T1000 (cell line): ENCODE results near the gene KY.

Experiments
- DNase-seq: peaks from one replicate; lab custom pipeline; 2025; ENCODE audit warnings: mixed read lengths; lab: John Stamatoyannopoulos, UW

Gene KY

GRCh38 chr3:134644731-134645514 is 5.9 kb downstream of the KY start:
- DNase-seq = no peak

GRCh38 chr3:134643150-134643675 is 7.6 kb downstream of the KY start:
- no peak for DNase-seq

- no peak for DNase-seq
Observed at GRCh38 chr3:134642445-134643149, 8.2 kb downstream of the KY start.

- no peak for DNase-seq
Observed at GRCh38 chr3:134641671-134642300, 9.0 kb downstream of the KY start.

- DNase-seq = no peak
Observed at GRCh38 chr3:134640872-134641470, 9.9 kb downstream of the KY start.

- DNase-seq = no peak
Observed at GRCh38 chr3:134640378-134640777, 10.4 kb downstream of the KY start.

GRCh38 chr3:134638385-134639030 is 12.3 kb downstream of the KY start:
- DNase-seq = no peak

GRCh38 chr3:134636406-134636805 is 14.4 kb downstream of the KY start:
- DNase-seq = no peak

- peak; percentile 13 for DNase-seq
Observed at GRCh38 chr3:134630506-134630905, 20.3 kb downstream of the KY start.

- DNase-seq = no peak
Observed at GRCh38 chr3:134628884-134629283, 21.9 kb downstream of the KY start.

GRCh38 chr3:134627831-134628230 is 23.0 kb downstream of the KY start:
- no peak for DNase-seq

- DNase-seq = no peak
Observed at GRCh38 chr3:134625885-134626741, 24.7 kb downstream of the KY start.

GRCh38 chr3:134625462-134625861 is 25.4 kb downstream of the KY start:
- DNase-seq = no peak

GRCh38 chr3:134624537-134625287 is 26.1 kb downstream of the KY start:
- no peak for DNase-seq

GRCh38 chr3:134623615-134624245 is 27.1 kb downstream of the KY start:
- DNase-seq = no peak

GRCh38 chr3:134622806-134623365 is 27.9 kb downstream of the KY start:
- no peak for DNase-seq

- no peak for DNase-seq
Observed at GRCh38 chr3:134621854-134622253, 29.0 kb downstream of the KY start.

GRCh38 chr3:134620476-134621115 is 30.2 kb downstream of the KY start:
- no peak for DNase-seq
